ENCODE measurements around the gene CYP2C19.

DNA sequence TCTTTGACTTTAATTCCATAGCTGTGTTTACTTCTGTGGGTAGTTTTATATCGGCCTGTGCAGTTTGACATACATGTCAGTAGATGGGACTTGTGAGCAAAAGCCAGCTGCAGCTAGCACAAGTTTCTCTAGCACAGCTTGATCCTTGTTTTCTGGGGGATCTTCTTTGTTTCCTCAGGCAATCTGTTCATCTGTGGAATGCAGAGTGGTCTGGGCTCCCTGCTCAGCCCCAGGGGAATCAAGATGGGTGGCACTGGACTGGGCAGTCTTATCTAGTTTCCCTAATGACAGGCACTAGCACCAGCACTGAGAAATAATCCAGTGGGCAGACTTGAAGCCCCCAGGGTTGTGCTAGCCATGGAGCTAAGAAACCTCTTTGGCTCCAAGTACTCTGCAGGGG, 40.8 kb downstream of the CYP2C19 start:
- no peak for TF ChIP-seq EZH2 (IDR thresholded peaks at IDR 0.05; ENCODE audit: borderline replicate concordance, low read length)
- no peak for TF ChIP-seq CTCF (conservative IDR thresholded peaks at IDR 0.05 in 1 of 2, IDR thresholded peaks at IDR 0.05 in 1 of 2; ENCODE audit: extremely low read depth in 1 of 2, insufficient read depth in 1 of 2, low read depth in 1 of 2, low read length in 2 of 2)
